ENCODE results near the gene VAMP2.
A peak's percentile ranks its signal among the peaks of the same experiment; 100 is the strongest.

VAMP2 gene

DNA sequence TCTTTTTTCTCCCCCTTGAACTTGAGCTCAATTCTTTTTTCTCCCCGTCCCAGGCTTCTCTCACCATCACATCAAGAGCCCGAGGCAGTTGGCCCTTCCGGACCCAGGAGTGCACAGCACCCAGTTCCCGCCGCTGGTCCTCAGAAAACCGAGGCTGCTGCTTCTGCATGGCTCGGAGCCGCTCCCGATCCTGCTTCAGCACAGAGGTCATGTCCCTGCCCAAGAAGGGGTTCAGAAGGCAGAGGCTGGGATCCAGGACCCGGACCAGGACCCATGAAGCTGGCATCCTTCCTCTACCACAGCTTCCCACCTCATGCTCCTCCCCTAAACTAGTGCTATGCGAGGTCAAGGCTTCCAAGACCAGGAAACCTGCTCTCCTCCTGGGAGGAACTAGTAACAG is 21.0 kb downstream of the VAMP2 start:
- Histone ChIP-seq H4K8ac (ENCODE audit: low read depth, low read length) (no peak overlapping the region), H3K36me3 (ENCODE audit: control insufficient read depth in 1 of 2, insufficient read depth in 2 of 2, low read length in 2 of 2) (peaks cover 41 to 46% of the 10 kb centered on the region in 2 experiments), H3K79me1 (ENCODE audit: low read length) (no peaks in the 10 kb centered on the region), H2BK120ac (ENCODE audit: insufficient read depth, low read length, poor library complexity) (no peak overlapping the region), H3K27ac (ENCODE audit: low read depth, low read length) (no peak overlapping the region), H2AK5ac (ENCODE audit: low read length) (no peak overlapping the region), H3K9ac (ENCODE audit: low read length) (no peak overlapping the region), H3K4me3 (ENCODE audit: low read depth, low read length) (no peak overlapping the region), H4K12ac (ENCODE audit: low read depth, low read length) (no peak overlapping the region), H2BK12ac (ENCODE audit: low read length) (no peak overlapping the region), H2BK5ac (ENCODE audit: low read depth, low read length, poor library complexity) (no peak overlapping the region), H2AFZ (ENCODE audit: insufficient read depth, low read length, poor library complexity) (no peak overlapping the region), H3K4ac (ENCODE audit: low read depth, low read length) (no peak overlapping the region), H3K79me2 (ENCODE audit: control insufficient read depth, insufficient read depth, low read length, poor library complexity) (no peaks in the 10 kb centered on the region), H4K91ac (ENCODE audit: low read depth, low read length) (no peak overlapping the region), H3K9me3 (ENCODE audit: insufficient read depth, low read depth, low read length) (no peaks in the 10 kb centered on the region), H3K18ac (ENCODE audit: low read length) (no peak overlapping the region), H3K14ac (ENCODE audit: low read length) (no peak overlapping the region), H3K27me3 (ENCODE audit: insufficient read depth, low read length) (no peaks in the 10 kb centered on the region), H3K4me2 (ENCODE audit: low read length) (no peak overlapping the region), H3K23ac (ENCODE audit: low read length) (no peak overlapping the region), H3K4me1 (ENCODE audit: control insufficient read depth in 1 of 2, insufficient read depth in 2 of 2, low read length in 2 of 2) (peaks cover 0 to 5% of the 10 kb centered on the region in 2 experiments)
- no CpG with 5 or more reads among the region's 11 CpGs for WGBS (ENCODE audit: extremely low coverage, insufficient coverage, insufficient read length)
- DNase-seq = no peak

DNA sequence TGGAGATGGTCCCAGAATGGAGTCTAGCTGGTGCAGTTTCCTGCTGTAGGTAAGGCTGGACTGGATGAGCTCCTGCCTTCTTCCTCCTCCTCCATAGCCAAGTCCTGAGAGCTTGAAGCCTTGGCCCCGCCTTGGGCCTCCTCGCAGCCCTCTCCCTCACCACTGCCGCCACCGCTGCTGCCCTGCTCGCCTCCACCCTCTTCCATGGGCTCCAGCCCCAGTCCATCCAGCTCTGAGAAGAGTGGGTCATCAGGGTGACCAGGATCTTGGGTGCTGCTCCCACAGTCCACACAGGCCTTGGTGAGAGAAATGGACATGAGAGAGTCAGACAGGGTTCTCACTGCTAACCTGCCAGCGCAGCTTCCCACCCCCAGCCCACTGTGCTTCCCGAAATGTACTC is 21.7 kb downstream of the VAMP2 start:
- Histone ChIP-seq H2BK5ac (ENCODE audit: low read depth, low read length, poor library complexity) (no peak overlapping the region), H3K79me2 (ENCODE audit: control insufficient read depth, insufficient read depth, low read length, poor library complexity) (no peaks in the 10 kb centered on the region), H4K8ac (ENCODE audit: low read depth, low read length) (no peak overlapping the region), H3K14ac (ENCODE audit: low read length) (no peak overlapping the region), H3K27me3 (ENCODE audit: insufficient read depth, low read length) (no peaks in the 10 kb centered on the region), H3K27ac (ENCODE audit: low read depth, low read length) (no peak overlapping the region), H4K12ac (ENCODE audit: low read depth, low read length) (no peak overlapping the region), H2BK12ac (ENCODE audit: low read length) (no peak overlapping the region), H2BK120ac (ENCODE audit: insufficient read depth, low read length, poor library complexity) (no peak overlapping the region), H3K9ac (ENCODE audit: low read length) (no peak overlapping the region), H3K79me1 (ENCODE audit: low read length) (no peaks in the 10 kb centered on the region), H4K91ac (ENCODE audit: low read depth, low read length) (no peak overlapping the region), H2AK5ac (ENCODE audit: low read length) (no peak overlapping the region), H3K4ac (ENCODE audit: low read depth, low read length) (no peak overlapping the region), H3K4me2 (ENCODE audit: low read length) (no peak overlapping the region), H3K23ac (ENCODE audit: low read length) (no peak overlapping the region), H3K36me3 (ENCODE audit: control insufficient read depth in 1 of 2, insufficient read depth in 2 of 2, low read length in 2 of 2) (peaks cover 34 to 39% of the 10 kb centered on the region in 2 experiments), H2AFZ (ENCODE audit: insufficient read depth, low read length, poor library complexity) (no peak overlapping the region), H3K18ac (ENCODE audit: low read length) (no peak overlapping the region), H3K4me1 (ENCODE audit: control insufficient read depth in 1 of 2, insufficient read depth in 2 of 2, low read length in 2 of 2) (peaks cover 0 to 5% of the 10 kb centered on the region in 2 experiments), H3K4me3 (ENCODE audit: low read depth, low read length) (no peak overlapping the region), H3K9me3 (ENCODE audit: insufficient read depth, low read depth, low read length) (no peaks in the 10 kb centered on the region)
- no CpG with 5 or more reads among the region's 7 CpGs for WGBS (ENCODE audit: extremely low coverage, insufficient coverage, insufficient read length)
- no peak for DNase-seq

DNA sequence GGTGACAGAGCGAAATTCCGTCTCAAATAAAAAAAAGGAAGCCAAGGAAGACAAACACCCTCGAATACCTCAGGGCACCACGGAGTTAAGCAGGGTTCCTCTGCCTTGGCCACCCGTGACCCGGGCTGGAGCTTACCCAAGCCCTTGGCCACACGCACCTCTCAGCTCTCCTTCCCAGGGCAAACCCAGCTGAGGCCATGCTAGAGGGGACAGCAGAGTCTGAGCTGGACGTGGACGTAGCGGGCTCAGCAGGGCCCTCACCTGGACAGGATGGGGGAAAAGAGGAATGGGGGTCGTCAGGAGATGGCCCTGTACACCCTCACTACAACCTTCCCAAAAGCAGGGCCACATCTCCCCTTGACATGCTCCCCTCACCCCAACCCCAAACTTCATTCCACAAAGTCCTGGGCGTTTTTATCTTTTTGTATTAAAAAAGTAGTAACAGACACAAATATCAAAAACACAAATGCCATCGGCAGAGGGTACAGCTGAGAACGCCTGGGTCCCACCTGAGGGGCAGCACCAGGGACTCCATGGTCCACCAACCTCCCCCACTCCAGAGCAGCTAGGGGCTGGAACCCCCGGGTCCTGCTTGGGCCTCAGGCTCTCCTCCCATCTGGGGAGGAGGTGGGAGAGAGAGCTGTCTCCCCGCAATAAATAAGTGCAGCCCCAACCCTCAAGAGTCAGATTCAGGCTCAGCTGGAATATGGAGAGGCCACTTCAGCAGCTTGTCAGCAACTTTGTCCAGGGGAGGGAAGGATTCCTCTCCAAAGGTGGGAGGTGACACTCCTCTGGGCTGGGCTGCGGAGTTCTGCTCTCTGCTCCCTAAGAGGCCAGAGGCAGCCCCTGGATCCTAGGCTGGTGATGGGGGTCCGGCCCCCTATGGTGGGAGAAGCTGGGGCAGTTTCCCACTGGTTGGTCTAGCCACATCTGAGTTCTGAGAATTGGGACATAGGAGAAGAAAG is 22.4 kb downstream of the VAMP2 start:
- Histone ChIP-seq H4K12ac (ENCODE audit: low read depth, low read length) (no peak overlapping the region), H2AK5ac (ENCODE audit: low read length) (no peak overlapping the region), H4K91ac (ENCODE audit: low read depth, low read length) (no peak overlapping the region), H3K14ac (ENCODE audit: low read length) (no peak overlapping the region), H3K4ac (ENCODE audit: low read depth, low read length) (no peak overlapping the region), H2BK5ac (ENCODE audit: low read depth, low read length, poor library complexity) (no peak overlapping the region), H3K4me1 (ENCODE audit: control insufficient read depth in 1 of 2, insufficient read depth in 2 of 2, low read length in 2 of 2) (peaks cover 0 to 5% of the 10 kb centered on the region in 2 experiments), H3K9ac (ENCODE audit: low read length) (no peak overlapping the region), H2BK120ac (ENCODE audit: insufficient read depth, low read length, poor library complexity) (no peak overlapping the region), H2AFZ (ENCODE audit: insufficient read depth, low read length, poor library complexity) (no peak overlapping the region), H3K4me3 (ENCODE audit: low read depth, low read length) (peak overlapping the region; percentile 16), H3K9me3 (ENCODE audit: insufficient read depth, low read depth, low read length) (no peaks in the 10 kb centered on the region), H3K23ac (ENCODE audit: low read length) (no peak overlapping the region), H3K27me3 (ENCODE audit: insufficient read depth, low read length) (no peaks in the 10 kb centered on the region), H3K18ac (ENCODE audit: low read length) (no peak overlapping the region), H3K27ac (ENCODE audit: low read depth, low read length) (no peak overlapping the region), H2BK12ac (ENCODE audit: low read length) (no peak overlapping the region), H4K8ac (ENCODE audit: low read depth, low read length) (no peak overlapping the region), H3K36me3 (ENCODE audit: control insufficient read depth in 1 of 2, insufficient read depth in 2 of 2, low read length in 2 of 2) (peaks cover 32 to 34% of the 10 kb centered on the region in 2 experiments), H3K4me2 (ENCODE audit: low read length) (no peak overlapping the region), H3K79me2 (ENCODE audit: control insufficient read depth, insufficient read depth, low read length, poor library complexity) (no peaks in the 10 kb centered on the region), H3K79me1 (ENCODE audit: low read length) (no peaks in the 10 kb centered on the region)
- no CpG with 5 or more reads among the region's 18 CpGs for WGBS (ENCODE audit: extremely low coverage, insufficient coverage, insufficient read length)
- DNase-seq = no peak

DNA sequence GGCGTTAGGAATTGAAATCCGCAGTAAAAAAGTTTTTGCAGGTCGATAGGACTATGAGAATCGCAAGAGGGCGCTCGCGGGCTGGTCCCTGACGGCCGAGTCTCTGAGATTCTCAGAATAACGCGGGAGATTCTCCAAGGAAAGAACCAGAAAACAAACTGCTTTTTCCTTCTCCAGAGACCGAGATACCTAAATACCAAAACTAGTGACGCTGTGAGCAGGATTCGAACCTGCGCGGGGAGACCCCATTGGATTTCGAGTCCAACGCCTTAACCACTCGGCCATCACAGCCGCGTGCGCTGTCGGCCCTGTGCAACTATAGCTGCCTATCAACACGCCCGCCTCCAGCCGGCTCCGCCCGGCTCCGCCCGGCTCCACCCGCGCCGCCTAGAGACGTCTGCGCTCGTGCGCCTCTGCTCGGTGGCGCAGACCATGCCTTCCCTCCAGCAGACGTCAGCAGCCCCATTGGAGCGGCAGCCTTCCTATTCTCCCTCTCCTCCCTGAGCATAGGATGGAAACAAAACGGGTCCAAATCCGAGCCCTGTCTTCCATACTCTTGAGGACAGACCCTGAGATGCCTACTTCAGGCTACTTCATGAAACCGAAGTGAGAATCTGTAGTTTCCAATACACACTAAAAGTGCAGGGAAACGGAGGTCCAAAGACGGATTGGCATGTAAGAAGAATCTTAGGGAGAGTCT is 23.9 kb downstream of the VAMP2 start:
- DNase-seq = peak; percentile 99 to 100
- WGBS (ENCODE audit: extremely low coverage, insufficient coverage, insufficient read length) = no CpG with 5 or more reads among the region's 46 CpGs
- Histone ChIP-seq H3K79me1 (ENCODE audit: low read length) (no peaks in the 10 kb centered on the region), H3K9ac (ENCODE audit: low read length) (peak overlapping the region; percentile 59), H3K4me2 (ENCODE audit: low read length) (peak overlapping the region; percentile 90), H3K18ac (ENCODE audit: low read length) (no peak overlapping the region), H2AFZ (ENCODE audit: insufficient read depth, low read length, poor library complexity) (no peak overlapping the region), H3K27ac (ENCODE audit: low read depth, low read length) (peak overlapping the region; percentile 38), H4K12ac (ENCODE audit: low read depth, low read length) (no peak overlapping the region), H3K4ac (ENCODE audit: low read depth, low read length) (no peak overlapping the region), H3K14ac (ENCODE audit: low read length) (no peak overlapping the region), H4K8ac (ENCODE audit: low read depth, low read length) (no peak overlapping the region), H4K91ac (ENCODE audit: low read depth, low read length) (no peak overlapping the region), H3K4me1 (ENCODE audit: control insufficient read depth in 1 of 2, insufficient read depth in 2 of 2, low read length in 2 of 2) (peaks cover under 1 to 5% of the 10 kb centered on the region in 2 experiments), H3K9me3 (ENCODE audit: insufficient read depth, low read depth, low read length) (no peaks in the 10 kb centered on the region), H3K27me3 (ENCODE audit: insufficient read depth, low read length) (no peaks in the 10 kb centered on the region), H3K36me3 (ENCODE audit: control insufficient read depth in 1 of 2, insufficient read depth in 2 of 2, low read length in 2 of 2) (peaks cover 22 to 23% of the 10 kb centered on the region in 2 experiments), H3K23ac (ENCODE audit: low read length) (no peak overlapping the region), H2BK5ac (ENCODE audit: low read depth, low read length, poor library complexity) (no peak overlapping the region), H2AK5ac (ENCODE audit: low read length) (no peak overlapping the region), H2BK120ac (ENCODE audit: insufficient read depth, low read length, poor library complexity) (no peak overlapping the region), H3K79me2 (ENCODE audit: control insufficient read depth, insufficient read depth, low read length, poor library complexity) (no peaks in the 10 kb centered on the region), H2BK12ac (ENCODE audit: low read length) (no peak overlapping the region), H3K4me3 (ENCODE audit: low read depth, low read length) (peak overlapping the region; percentile 73)
